ENCODE data around the gene PSMG4.
A peak's percentile ranks its signal among the peaks of the same experiment; 100 is the strongest.

Gene PSMG4, protein sequence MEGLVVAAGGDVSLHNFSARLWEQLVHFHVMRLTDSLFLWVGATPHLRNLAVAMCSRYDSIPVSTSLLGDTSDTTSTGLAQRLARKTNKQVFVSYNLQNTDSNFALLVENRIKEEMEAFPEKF

DNA sequence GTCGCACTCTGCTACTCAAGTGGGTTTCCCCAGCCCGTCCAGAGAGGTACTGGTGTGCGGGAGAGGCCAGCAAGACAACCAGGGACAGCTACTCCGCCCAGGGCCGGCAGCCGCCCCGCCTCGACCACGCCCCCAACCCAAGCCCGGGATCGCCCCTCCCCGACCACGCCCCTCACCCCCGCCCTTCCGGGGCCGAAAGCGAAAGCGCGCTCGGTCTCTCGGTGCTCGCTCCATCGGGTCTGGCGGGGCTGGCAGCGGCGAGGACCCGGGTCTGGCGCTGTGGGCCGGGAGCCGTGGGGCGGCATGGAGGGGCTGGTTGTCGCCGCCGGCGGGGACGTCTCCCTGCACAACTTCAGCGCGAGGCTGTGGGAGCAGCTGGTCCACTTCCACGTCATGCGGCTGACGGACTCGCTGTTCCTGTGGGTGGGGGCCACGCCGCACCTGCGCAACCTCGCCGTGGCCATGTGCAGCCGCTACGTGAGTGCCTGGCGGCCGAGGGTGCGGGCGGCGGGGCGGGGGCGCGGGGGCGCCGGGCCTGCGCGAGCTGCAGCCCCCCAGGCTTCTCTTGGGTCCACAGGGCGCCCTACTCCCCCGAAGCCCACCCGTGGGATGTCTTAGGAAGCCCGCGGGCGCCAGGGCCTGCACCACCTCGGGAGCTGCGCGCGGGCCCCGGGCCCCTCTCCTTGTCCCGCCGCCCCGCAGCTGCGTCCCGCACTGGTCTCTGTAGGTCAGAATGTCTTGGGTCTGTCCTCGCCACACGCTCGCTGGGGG lies at the start of gene PSMG4:
Gene PSMG4 (plus strand): TSS at position 228 of the 771 bp plus-strand sequence. CDS start 76 bp downstream, at position 304.
- peak; percentile 99 for DNase-seq (ENCODE audit: low spot score)

DNA sequence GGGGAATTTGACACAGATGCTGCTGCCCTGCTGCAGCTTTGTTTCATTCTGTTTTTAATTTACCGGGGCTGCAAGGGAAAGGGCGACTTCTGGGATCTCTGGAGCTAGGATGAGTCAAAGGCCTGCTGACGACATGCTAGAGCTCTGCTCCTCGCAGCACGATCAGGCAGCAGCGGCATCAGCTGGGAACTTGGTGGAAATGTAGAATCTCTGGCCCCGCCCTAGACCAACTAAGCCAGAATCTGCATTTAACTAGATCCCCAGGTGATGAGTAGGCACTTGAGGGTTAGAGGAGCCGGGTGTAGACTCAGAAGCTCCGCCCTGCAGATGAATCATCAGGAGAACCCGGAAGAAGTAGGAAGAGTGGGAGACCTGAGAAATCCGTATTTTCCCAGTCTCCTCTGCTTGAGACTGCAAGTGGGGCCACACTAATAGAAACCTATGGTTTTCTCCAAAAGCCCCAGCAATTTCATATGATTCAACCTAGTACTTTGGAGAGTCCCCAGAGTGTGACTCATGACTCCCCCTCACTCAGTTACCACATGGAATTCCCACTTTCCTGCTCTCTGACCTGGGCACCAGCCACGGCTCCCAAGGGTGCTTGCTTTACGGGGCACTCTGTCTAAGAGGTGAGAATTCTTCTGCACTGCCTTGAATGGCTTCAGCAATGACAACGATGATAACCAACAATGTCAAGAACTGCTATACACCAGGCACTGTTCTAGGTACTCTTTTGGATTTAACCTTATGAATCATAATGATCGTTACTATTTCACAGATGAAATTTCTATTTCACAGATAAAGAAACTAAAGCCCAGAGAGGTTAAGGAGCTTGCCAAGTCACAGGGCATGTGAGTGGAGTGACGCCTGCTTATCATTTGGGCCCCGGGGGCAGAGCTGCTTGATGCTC lies 49.4 kb upstream of the PSMG4 start:
- peak; percentile 66 for DNase-seq (ENCODE audit: low spot score)

GRCh38 chr6:3210024-3210610 lies 48.6 kb upstream of the PSMG4 start:
- no peak for DNase-seq (ENCODE audit: low spot score)

GRCh38 chr6:3211681-3212080 lies 47.1 kb upstream of the PSMG4 start:
- no peak for DNase-seq (ENCODE audit: low spot score)

DNA sequence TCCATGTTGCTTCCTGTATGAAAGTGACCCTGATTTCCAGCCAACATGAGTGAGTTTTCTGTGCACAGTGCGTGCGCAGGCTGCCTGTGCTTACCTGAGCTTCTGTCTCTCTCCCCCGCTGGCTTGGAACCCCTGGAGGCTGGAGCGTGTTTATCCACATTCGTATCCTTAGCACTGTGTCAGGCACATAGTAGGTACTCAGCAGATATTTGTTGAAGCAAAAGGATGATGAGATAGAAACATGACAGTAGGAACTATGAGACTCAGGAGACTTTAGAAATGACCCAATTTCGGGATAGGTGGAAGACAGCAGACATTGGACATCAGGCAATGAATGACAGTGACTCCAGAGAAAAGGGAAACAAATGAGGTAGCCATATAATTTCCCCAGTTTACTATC lies 46.5 kb upstream of the PSMG4 start:
- DNase-seq (ENCODE audit: low spot score), result no peak

GRCh38 chr6:3213334-3213695 lies 45.4 kb upstream of the PSMG4 start:
- no peak for DNase-seq (ENCODE audit: low spot score)

DNA sequence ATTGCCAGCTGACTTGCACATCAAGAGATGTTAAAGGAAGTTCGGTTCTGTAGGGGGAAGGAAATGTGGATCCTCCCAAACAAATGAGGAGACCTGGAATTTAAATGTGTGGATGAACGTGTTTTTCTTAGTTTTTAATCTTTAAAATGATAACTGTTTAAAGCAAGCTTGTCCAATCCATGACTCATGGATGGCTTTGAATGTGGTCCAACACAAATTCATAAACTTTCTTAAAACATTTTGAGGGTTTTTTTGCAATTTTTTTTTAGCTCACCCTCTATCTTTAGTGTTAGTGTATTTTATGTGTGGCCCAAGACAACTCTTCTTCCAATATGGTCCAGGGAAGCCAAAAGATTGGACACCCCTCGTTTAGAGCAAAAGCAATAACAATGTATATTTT lies 43.8 kb upstream of the PSMG4 start:
- no peak for DNase-seq (ENCODE audit: low spot score)

DNA sequence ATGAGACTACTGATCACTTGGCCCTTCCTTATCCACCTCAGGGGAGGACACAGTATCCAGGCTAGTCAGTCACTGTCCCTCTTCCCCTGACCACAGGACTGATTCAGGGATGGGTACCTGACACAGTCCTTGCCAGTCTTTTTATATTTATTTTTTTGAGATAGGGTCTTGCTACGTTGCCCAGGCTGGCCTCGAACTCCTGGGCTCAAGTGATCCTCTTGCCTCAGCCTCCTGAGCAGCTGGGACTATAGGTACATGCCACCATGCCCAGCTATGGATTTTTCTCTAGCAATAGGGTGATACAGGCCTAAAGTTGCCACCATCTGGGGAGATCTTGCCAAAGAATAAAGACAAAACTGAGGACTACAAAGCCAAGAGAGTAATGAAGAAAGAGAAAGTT lies 41.5 kb upstream of the PSMG4 start:
- peak; percentile 15 for DNase-seq (ENCODE audit: low spot score)

GRCh38 chr6:3218266-3218665 lies 40.5 kb upstream of the PSMG4 start:
- DNase-seq (ENCODE audit: low spot score), result peak; percentile 17

- no peak for DNase-seq (ENCODE audit: low spot score)
Observed at GRCh38 chr6:3220366-3220765, 38.4 kb upstream of the PSMG4 start.

DNA sequence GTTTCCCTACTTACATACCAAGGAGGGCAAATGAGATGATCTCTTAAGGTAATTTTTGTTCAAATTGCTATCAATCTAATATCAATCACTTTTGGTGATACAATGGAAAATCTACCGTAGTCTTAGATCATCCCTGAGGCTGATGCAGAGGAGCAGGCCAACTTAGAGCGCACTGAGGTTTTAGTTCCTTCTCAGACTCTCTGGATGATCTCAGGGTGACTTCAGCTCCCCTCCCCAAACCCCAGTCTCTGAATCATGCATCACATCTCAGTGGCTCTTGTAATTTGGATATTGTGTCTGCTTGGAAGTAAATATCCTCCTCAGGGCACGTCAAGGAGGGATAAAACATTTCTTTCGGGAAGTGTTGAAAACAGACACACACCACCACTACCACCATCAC lies 37.2 kb upstream of the PSMG4 start:
- DNase-seq (ENCODE audit: low spot score), result peak; percentile 7

DNA sequence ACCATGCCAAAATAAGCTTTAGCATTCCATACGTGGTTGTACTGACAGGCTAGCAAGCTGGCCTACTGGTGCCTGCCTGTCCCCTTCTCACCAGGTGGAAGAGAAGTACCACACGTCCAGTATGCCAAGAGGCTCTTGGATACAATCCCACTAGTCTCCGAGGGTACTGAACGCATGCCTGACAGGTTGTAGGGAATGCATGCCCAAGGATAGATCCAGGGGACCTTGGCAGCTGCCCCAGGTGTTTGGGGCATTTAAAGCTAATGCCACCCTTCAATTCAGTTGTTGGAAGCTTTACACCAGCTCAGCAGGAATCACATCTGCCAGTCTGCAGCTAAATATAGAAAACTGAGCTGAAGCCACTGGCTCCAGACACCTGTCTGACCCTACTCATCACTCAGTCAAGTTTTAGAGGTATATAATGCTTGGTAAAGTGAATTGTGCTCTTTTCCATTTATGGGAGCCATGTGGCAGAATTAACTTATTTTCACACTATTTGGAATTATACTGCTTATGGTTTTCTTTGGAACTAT lies 36.2 kb upstream of the PSMG4 start:
- DNase-seq (ENCODE audit: low spot score), result peak; percentile 28

GRCh38 chr6:3226042-3226441 lies 32.7 kb upstream of the PSMG4 start:
- DNase-seq (ENCODE audit: low spot score), result no peak

DNA sequence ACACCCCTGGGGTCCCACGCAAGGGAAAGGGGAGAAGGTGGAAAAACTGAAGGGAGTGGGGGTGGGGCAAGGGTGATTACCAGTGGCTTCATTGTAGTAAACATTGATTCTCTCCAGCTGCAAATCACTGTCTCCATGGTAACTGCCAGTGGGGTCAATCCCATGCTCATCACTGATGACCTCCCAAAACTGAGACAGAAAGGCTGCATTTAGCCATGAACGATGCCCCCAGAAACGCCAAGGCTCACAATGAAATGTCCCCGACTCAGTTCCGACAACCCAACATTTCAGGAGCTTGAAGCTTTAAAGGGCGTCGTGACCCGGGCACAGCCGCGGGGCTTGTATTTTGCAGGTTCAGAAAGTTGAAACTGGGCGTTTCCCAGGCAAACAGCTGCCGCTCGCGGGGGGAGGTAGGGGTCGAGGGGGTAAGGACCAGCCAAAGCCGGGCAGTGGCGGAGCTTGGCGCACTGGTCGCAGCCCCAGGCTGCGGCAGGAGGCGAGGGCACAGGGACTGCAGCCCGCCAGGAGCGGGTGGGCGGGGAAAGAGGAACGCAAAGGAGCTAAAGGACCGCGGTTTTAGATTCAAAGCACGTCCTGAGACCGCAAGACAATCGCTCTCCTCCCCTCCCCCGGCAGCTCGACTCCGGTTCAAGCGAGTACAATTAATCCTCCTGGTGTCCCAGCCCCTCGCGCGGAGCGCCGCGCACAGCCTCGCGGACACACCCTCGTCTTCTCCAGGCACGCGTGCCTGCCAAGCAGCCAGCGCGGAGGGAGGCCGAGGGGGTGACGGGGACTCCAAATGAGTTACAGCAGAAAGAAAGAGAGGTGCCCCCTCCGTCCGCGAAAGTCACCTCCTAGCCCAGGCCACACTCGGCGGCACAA lies 32.0 kb upstream of the PSMG4 start:
- DNase-seq (ENCODE audit: low spot score), result peak; percentile 82

GRCh38 chr6:3227363-3228045 lies 31.2 kb upstream of the PSMG4 start, which contains the start of gene TUBB2B:
TUBB2B (minus strand) TSS chr6:3227653; CDS start chr6:3227543, 110 bp downstream.
- peak; percentile 94 for DNase-seq (ENCODE audit: low spot score)

DNA sequence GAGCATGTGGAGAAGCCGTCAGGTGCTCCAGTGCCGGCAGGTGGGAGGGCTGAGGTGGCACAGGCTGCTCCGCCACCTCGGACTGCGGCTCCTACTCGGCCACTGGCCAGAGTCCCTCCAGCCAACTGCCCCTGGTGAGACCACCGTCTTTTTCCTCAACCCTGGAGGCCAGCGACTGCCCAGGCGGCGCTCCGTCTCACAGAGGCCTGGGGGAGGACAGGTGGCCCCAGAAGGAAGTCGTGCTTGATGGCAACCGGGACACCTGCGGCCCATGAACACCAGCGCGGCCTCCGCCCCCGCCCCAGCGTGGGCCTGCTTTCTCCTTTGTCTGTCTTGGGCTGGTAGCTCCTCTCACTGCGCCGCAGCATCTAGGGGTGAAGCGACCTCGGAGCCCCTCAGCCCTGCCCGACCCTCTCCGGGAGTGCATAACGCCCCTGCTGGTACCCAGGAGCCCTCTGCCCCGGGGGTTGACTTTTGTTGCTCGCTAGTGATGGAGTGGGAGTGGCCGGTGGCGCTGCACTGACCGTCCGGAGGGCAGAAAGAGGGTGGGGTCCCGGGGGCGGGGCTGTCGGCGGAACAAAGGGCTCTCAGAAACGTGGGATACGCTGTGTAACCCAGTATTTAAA lies 30.6 kb upstream of the PSMG4 start:
- peak; percentile 91 for DNase-seq (ENCODE audit: low spot score)

- peak; percentile 82 for DNase-seq (ENCODE audit: low spot score)
Observed at GRCh38 chr6:3228771-3229565, 29.8 kb upstream of the PSMG4 start.

- DNase-seq (ENCODE audit: low spot score), result peak; percentile 81
Observed at GRCh38 chr6:3229566-3230178, 29.1 kb upstream of the PSMG4 start.
